ENCODE data around the gene AOPEP. TPM values are rescaled to one million over a fixed set of nuclear protein-coding genes. Genes with fewer than 3 reads are reported as not detected.
A peak's percentile ranks its signal among the peaks of the same experiment; 100 is the strongest.

Gene AOPEP
- total and polyA plus RNA-seq, 4 donors, result 29.0 to 121 (median 60.0) TPM

- ATAC-seq (ENCODE audit: insufficient read depth, low FRiP score), result no peak
- no peaks in the 10 kb centered on the region for H3K27me3 ChIP-seq (ENCODE audit: control insufficient read depth in 3 of 3, insufficient read depth in 3 of 3, low read length in 2 of 3)
- no peaks in the 10 kb centered on the region for H3K36me3 ChIP-seq (ENCODE audit: control insufficient read depth in 4 of 4, insufficient read depth in 4 of 4, low read length in 4 of 4)
- no peak overlapping the region for H3K4me3 ChIP-seq
- no peak for TF ChIP-seq CTCF (IDR thresholded peaks at IDR 0.05; ENCODE audit: control extremely low read depth, extremely low read depth)
- no peak overlapping the region for H3K9ac ChIP-seq (ENCODE audit: insufficient read depth in 1 of 2, low read length in 2 of 2)
- peaks cover 0 to 43% (median 15%) of the 10 kb centered on the region in 5 donors for H3K4me1 ChIP-seq (ENCODE audit: control insufficient read depth in 5 of 5, insufficient read depth in 5 of 5, low read length in 5 of 5)
- no peaks in the 10 kb centered on the region for H3K9me3 ChIP-seq (ENCODE audit: control insufficient read depth in 4 of 4, insufficient read depth in 3 of 4, low read length in 3 of 4)
- DNase-seq, result no peak
- peak overlapping the region in 1 of 2 donors; percentile 16 for H3K27ac ChIP-seq (ENCODE audit: low read depth in 1 of 2, low read length in 1 of 2)
- 19 to 48% methylated on average over 3 of the region's 3 CpGs for WGBS, 2 donors
Measured at GRCh38 chr9:94999832-95000231, 273.3 kb downstream of the AOPEP start.

DNA sequence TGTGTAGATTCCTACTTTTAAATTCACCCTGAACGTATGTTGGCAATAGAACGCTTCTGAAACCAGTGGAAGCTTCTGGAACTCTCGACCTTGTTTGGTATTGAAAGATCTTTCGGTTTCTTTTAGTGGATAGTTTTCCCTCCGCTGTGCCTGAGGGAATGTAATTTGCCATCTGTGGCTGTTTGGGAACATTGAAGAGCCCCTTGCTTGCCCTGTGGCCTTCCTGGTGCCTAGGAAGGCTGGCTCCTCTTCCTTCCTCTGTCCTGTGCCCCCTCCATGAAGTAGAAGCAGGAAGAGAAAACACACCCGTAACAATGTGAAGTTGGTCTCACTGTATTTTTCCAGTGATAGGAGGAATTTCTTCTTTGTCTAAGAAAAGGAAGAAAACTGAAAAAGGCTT, 274.3 kb downstream of the AOPEP start:
- no peaks in the 10 kb centered on the region for H3K27me3 ChIP-seq (ENCODE audit: control insufficient read depth in 3 of 3, insufficient read depth in 3 of 3, low read length in 2 of 3)
- ATAC-seq (ENCODE audit: insufficient read depth, low FRiP score) (no peak), DNase-seq (no peak)
- H3K36me3 ChIP-seq (ENCODE audit: control insufficient read depth in 4 of 4, insufficient read depth in 4 of 4, low read length in 4 of 4), result no peaks in the 10 kb centered on the region
- no peak for TF ChIP-seq CTCF (IDR thresholded peaks at IDR 0.05; ENCODE audit: control extremely low read depth, extremely low read depth)
- H3K9ac ChIP-seq (ENCODE audit: insufficient read depth in 1 of 2, low read length in 2 of 2), result peak overlapping the region in 1 of 2 donors; percentile 74
- H3K4me3 ChIP-seq, result no peak overlapping the region
- 70 to 89% methylated on average over 6 of the region's 6 CpGs for WGBS, 2 donors
- no peaks in the 10 kb centered on the region for H3K9me3 ChIP-seq (ENCODE audit: control insufficient read depth in 4 of 4, insufficient read depth in 3 of 4, low read length in 3 of 4)
- H3K4me1 ChIP-seq (ENCODE audit: control insufficient read depth in 5 of 5, insufficient read depth in 5 of 5, low read length in 5 of 5), result peaks cover 0 to 35% (median 11%) of the 10 kb centered on the region in 5 donors
- peak overlapping the region; percentile 64 to 94 for H3K27ac ChIP-seq (ENCODE audit: low read depth in 1 of 2, low read length in 1 of 2)

- H3K9me3 ChIP-seq (ENCODE audit: control insufficient read depth in 4 of 4, insufficient read depth in 3 of 4, low read length in 3 of 4), result no peaks in the 10 kb centered on the region
- H3K27me3 ChIP-seq (ENCODE audit: control insufficient read depth in 3 of 3, insufficient read depth in 3 of 3, low read length in 2 of 3), result peaks cover 0 to 2% (median 0%) of the 10 kb centered on the region in 3 donors
- H3K27ac ChIP-seq (ENCODE audit: low read depth in 1 of 2, low read length in 1 of 2), result no peak overlapping the region
- no peaks in the 10 kb centered on the region for H3K36me3 ChIP-seq (ENCODE audit: control insufficient read depth in 4 of 4, insufficient read depth in 4 of 4, low read length in 4 of 4)
- H3K4me3 ChIP-seq, result no peak overlapping the region
- H3K9ac ChIP-seq (ENCODE audit: insufficient read depth in 1 of 2, low read length in 2 of 2), result no peak overlapping the region
- H3K4me1 ChIP-seq (ENCODE audit: control insufficient read depth in 5 of 5, insufficient read depth in 5 of 5, low read length in 5 of 5), result peaks cover 0 to 38% (median 12%) of the 10 kb centered on the region in 5 donors
- WGBS, 2 donors, result 96 to 97% methylated on average over 7 of the region's 7 CpGs
- ATAC-seq (ENCODE audit: insufficient read depth, low FRiP score) (no peak), DNase-seq (no peak)
- TF ChIP-seq CTCF (IDR thresholded peaks at IDR 0.05; ENCODE audit: control extremely low read depth, extremely low read depth), result no peak
Measured at GRCh38 chr9:95001720-95002119, 275.2 kb downstream of the AOPEP start.
